ENCODE data around the gene TRRAP. TPM values are rescaled to one million over a fixed set of nuclear protein-coding genes. Genes with fewer than 3 reads are reported as not detected.

TRRAP gene
- total RNA-seq, 2 donors from 2014 or later = 59.3 to 63.1 TPM

- Mint-ChIP-seq H3K27me3 (ENCODE audit: low read depth) (no peaks in the 10 kb centered on the region), H3K36me3 (ENCODE audit: insufficient read depth in 2 of 2) (peaks cover 21 to 45% of the 10 kb centered on the region in 2 donors), H3K27ac (no peak overlapping the region), H3K4me3 (no peak overlapping the region), H3K9me3 (peaks cover 0 to 2% of the 10 kb centered on the region in 2 donors), H3K4me1 (ENCODE audit: low read depth) (peaks cover 6% of the 10 kb centered on the region)
- ATAC-seq (replicated peaks in 1 of 2) = no peak
- DNase-seq = no peak
Measured at GRCh38 chr7:99012722-99013121, 134.4 kb downstream of the TRRAP start.

GRCh38 chr7:99013266-99014112, 135.2 kb downstream of the TRRAP start:
- H3K36me3 Mint-ChIP-seq (ENCODE audit: insufficient read depth in 2 of 2) = peaks cover 21 to 47% of the 10 kb centered on the region in 2 donors
- ATAC-seq (replicated peaks in 1 of 2) = peak in 1 of 2 donors; percentile 31
- peaks cover 0 to 2% of the 10 kb centered on the region in 2 donors for H3K9me3 Mint-ChIP-seq
- DNase-seq = no peak
- no peaks in the 10 kb centered on the region for H3K27me3 Mint-ChIP-seq (ENCODE audit: low read depth)
- H3K4me3 Mint-ChIP-seq = no peak overlapping the region
- H3K27ac Mint-ChIP-seq = no peak overlapping the region
- H3K4me1 Mint-ChIP-seq (ENCODE audit: low read depth) = peaks cover 6% of the 10 kb centered on the region

- no peaks in the 10 kb centered on the region for H3K27me3 Mint-ChIP-seq (ENCODE audit: low read depth)
- peaks cover 6% of the 10 kb centered on the region for H3K4me1 Mint-ChIP-seq (ENCODE audit: low read depth)
- no peak overlapping the region for H3K27ac Mint-ChIP-seq
- H3K4me3 Mint-ChIP-seq = no peak overlapping the region
- peaks cover 0 to 2% of the 10 kb centered on the region in 2 donors for H3K9me3 Mint-ChIP-seq
- ATAC-seq (replicated peaks in 1 of 2) (peak; percentile 14 to 29), DNase-seq (no peak)
- H3K36me3 Mint-ChIP-seq (ENCODE audit: insufficient read depth in 2 of 2) = peaks cover 22 to 49% of the 10 kb centered on the region in 2 donors
Measured at GRCh38 chr7:99014113-99014985, 136.0 kb downstream of the TRRAP start.

DNA sequence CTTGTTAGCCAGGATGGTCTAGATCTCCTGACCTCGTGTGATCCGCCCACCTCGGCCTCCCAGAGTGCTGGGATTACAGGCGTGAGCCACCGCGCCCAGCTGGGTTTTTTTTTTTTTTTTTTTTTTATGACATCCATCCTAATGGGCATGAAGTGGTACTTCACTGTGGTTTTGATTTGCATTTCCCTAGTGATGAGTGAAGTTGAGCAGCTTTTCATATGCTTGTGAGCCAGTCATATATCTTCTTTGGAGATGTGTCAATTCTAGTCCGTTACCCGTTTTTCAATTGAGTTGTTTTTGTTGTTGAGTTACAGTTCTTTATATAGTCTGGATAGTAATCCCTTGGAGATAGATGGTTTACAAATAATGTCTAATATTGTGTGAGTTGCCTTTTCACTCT, 137.9 kb downstream of the TRRAP start:
- Mint-ChIP-seq H3K27ac (peak overlapping the region; percentile 22), H3K36me3 (ENCODE audit: insufficient read depth in 2 of 2) (peaks cover 17 to 43% of the 10 kb centered on the region in 2 donors), H3K4me1 (ENCODE audit: low read depth) (peaks cover 6% of the 10 kb centered on the region), H3K9me3 (peaks cover 0 to 2% of the 10 kb centered on the region in 2 donors), H3K4me3 (no peak overlapping the region), H3K27me3 (ENCODE audit: low read depth) (no peaks in the 10 kb centered on the region)
- DNase-seq = no peak
- peak in 1 of 2 donors; percentile 60 for ATAC-seq (replicated peaks in 1 of 2)

GRCh38 chr7:99019523-99020412, 141.4 kb downstream of the TRRAP start:
- Mint-ChIP-seq H3K4me1 (ENCODE audit: low read depth) (peaks cover 6% of the 10 kb centered on the region), H3K36me3 (ENCODE audit: insufficient read depth in 2 of 2) (peaks cover 9 to 31% of the 10 kb centered on the region in 2 donors), H3K9me3 (peaks cover 0 to 2% of the 10 kb centered on the region in 2 donors), H3K4me3 (no peak overlapping the region), H3K27ac (no peak overlapping the region), H3K27me3 (ENCODE audit: low read depth) (no peaks in the 10 kb centered on the region)
- DNase-seq (no peak), ATAC-seq (replicated peaks in 1 of 2) (no peak)

- peaks cover 0 to 2% of the 10 kb centered on the region in 2 donors for H3K9me3 Mint-ChIP-seq
- no peak overlapping the region for H3K27ac Mint-ChIP-seq
- H3K27me3 Mint-ChIP-seq (ENCODE audit: low read depth) = no peaks in the 10 kb centered on the region
- peaks cover 6 to 27% of the 10 kb centered on the region in 2 donors for H3K36me3 Mint-ChIP-seq (ENCODE audit: insufficient read depth in 2 of 2)
- no peak for ATAC-seq (replicated peaks in 1 of 2)
- no peak overlapping the region for H3K4me3 Mint-ChIP-seq
- H3K4me1 Mint-ChIP-seq (ENCODE audit: low read depth) = peaks cover 6% of the 10 kb centered on the region
- no peak for DNase-seq
Measured at GRCh38 chr7:99020413-99020715, 142.0 kb downstream of the TRRAP start.

DNA sequence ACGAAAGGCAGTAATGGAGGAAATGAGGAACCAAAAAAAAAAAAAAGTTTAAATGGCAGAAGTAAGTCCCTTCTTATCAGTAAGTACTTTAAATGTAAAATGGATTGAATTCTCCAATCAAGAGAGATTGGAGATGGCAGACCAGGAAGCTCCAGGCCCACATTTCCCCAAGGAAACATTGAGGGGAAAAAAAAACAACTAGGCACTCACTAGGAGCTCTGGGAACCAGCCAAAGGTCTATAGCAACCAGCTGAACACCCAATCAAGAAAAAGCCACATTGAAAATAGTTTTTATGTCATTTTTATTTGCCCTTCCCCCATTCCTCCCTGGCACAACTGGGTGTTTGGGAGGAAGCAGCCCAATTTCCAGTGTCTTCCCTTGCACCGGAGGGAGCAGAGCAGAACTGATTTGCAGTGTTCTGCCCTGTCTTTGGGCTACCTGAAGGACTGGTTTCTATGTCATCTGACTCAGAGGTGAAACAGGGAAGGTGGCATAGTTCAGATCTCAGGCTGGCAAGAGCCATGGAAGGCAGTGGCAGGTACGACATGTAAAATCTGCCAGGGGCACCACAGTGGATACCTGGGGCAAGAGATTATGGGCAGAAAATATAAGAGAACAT, 143.7 kb downstream of the TRRAP start:
- Mint-ChIP-seq H3K9me3 (no peaks in the 10 kb centered on the region), H3K4me1 (ENCODE audit: low read depth) (peaks cover 1% of the 10 kb centered on the region), H3K4me3 (no peak overlapping the region), H3K27ac (peak overlapping the region; percentile 8), H3K36me3 (ENCODE audit: insufficient read depth in 2 of 2) (peaks cover 1 to 13% of the 10 kb centered on the region in 2 donors), H3K27me3 (ENCODE audit: low read depth) (no peaks in the 10 kb centered on the region)
- DNase-seq (no peak), ATAC-seq (replicated peaks in 1 of 2) (no peak)

GRCh38 chr7:99024066-99024465, 145.7 kb downstream of the TRRAP start:
- H3K27me3 Mint-ChIP-seq (ENCODE audit: low read depth) = no peaks in the 10 kb centered on the region
- no peak overlapping the region for H3K4me3 Mint-ChIP-seq
- H3K9me3 Mint-ChIP-seq = no peaks in the 10 kb centered on the region
- H3K4me1 Mint-ChIP-seq (ENCODE audit: low read depth) = peaks cover 5% of the 10 kb centered on the region
- ATAC-seq (replicated peaks in 1 of 2) (no peak), DNase-seq (no peak)
- peaks cover 2 to 7% of the 10 kb centered on the region in 2 donors for H3K36me3 Mint-ChIP-seq (ENCODE audit: insufficient read depth in 2 of 2)
- peak overlapping the region; percentile 71 for H3K27ac Mint-ChIP-seq

DNA sequence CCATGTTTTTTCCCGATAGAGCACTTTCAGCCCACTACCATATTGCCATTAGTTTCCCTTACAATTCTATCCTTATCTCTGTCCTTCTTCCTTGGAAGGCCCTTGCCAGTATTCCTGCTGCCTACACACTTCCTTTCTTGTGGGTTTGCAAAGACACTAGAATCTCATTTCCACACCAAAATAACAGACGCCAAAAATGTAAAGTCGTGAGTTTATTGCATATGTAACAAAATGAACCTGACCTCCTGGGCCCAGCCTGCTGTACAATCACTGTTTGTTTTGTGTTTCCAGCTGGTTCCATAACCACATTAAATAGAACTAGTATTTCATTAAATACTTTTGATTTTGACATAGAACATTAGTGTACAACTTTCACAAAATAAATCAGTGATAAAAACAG, 148.9 kb downstream of the TRRAP start:
- Mint-ChIP-seq H3K27me3 (ENCODE audit: low read depth) (no peaks in the 10 kb centered on the region), H3K4me1 (ENCODE audit: low read depth) (peaks cover 5% of the 10 kb centered on the region), H3K27ac (peak overlapping the region; percentile 52), H3K4me3 (no peak overlapping the region), H3K36me3 (ENCODE audit: insufficient read depth in 2 of 2) (peaks cover 2 to 14% of the 10 kb centered on the region in 2 donors), H3K9me3 (no peaks in the 10 kb centered on the region)
- ATAC-seq (replicated peaks in 1 of 2) (no peak), DNase-seq (no peak)

DNA sequence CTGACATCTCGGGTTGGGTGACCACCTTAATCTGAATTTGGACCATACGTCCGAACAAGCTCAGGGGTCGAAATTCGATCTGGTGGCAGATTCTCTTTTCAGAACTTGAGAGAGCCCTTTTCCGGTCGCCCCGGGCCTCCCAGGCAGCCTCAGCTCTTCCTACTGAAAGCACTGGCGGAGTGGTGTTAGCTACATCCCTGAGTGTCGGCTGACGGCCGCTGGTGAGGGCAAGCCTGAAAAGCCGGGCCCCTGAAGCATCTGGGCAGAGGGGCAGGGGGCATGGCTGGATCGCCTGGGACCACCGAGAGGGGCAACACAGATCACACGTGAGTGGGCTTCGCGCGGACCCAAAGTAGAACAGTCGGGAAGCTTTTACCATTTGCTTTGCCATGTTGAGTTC, 149.5 kb downstream of the TRRAP start:
- H3K9me3 Mint-ChIP-seq = no peaks in the 10 kb centered on the region
- H3K4me1 Mint-ChIP-seq (ENCODE audit: low read depth) = peaks cover 5% of the 10 kb centered on the region
- peak overlapping the region; percentile 52 for H3K27ac Mint-ChIP-seq
- ATAC-seq (replicated peaks in 1 of 2) (no peak), DNase-seq (no peak)
- no peaks in the 10 kb centered on the region for H3K27me3 Mint-ChIP-seq (ENCODE audit: low read depth)
- no peak overlapping the region for H3K4me3 Mint-ChIP-seq
- H3K36me3 Mint-ChIP-seq (ENCODE audit: insufficient read depth in 2 of 2) = peaks cover 2 to 14% of the 10 kb centered on the region in 2 donors

GRCh38 chr7:99028261-99028973, 150.1 kb downstream of the TRRAP start:
- Mint-ChIP-seq H3K9me3 (no peaks in the 10 kb centered on the region), H3K4me1 (ENCODE audit: low read depth) (peaks cover 5% of the 10 kb centered on the region), H3K27ac (no peak overlapping the region), H3K27me3 (ENCODE audit: low read depth) (no peaks in the 10 kb centered on the region), H3K36me3 (ENCODE audit: insufficient read depth in 2 of 2) (peaks cover 2 to 14% of the 10 kb centered on the region in 2 donors), H3K4me3 (no peak overlapping the region)
- ATAC-seq (replicated peaks in 1 of 2) (no peak), DNase-seq (no peak)
